AG04449 (cell line): ENCODE measurements around the gene DUSP9.

ENCODE experiments used
- CTCF ChIA-PET: fragments of 350-600 bp; formaldehyde crosslinking; extraction: SDS; loops from one replicate; lab custom pipeline; 2021; ENCODE audit warnings: antibody characterized with exemption; lab: Yijun Ruan, JAX
- POLR2A ChIA-PET: fragments of 400-600, 350-600 bp; formaldehyde crosslinking; extraction: SDS; loops from one replicate; lab custom pipeline; 2020; ENCODE audit warnings: antibody characterized with exemption, inconsistent platforms; lab: Yijun Ruan, JAX
- DNase-seq: peaks from one replicate; pipeline ENCODE4 v3.0.0-alpha.2; 2010; ENCODE audit warnings: low read depth, low spot score
- H3K4me3 ChIP-seq: 2 replicates; pipeline ENCODE4 v1.5.1; 2011; ENCODE audit warnings: low read depth, mild to moderate bottlenecking, control low read depth, low read length
- TF ChIP-seq, protein P1 (sequence below): IDR thresholded peaks from one replicate; pipeline ENCODE4 v1.5.1; 2011; ENCODE audit warnings: mild to moderate bottlenecking, moderate library complexity, low read length, control low read depth, inconsistent platforms; ENCODE audit not compliant: insufficient read depth; ENCODE audit errors: missing control alignments

The DUSP9 gene

GRCh38 chrX:153644356-153645125 lies 2.5 kb upstream of the DUSP9 start:
- POLR2A ChIA-PET, result no interaction called here
- H3K4me3 ChIP-seq, result no peak overlapping the region
- DNase-seq, result no peak

DNA sequence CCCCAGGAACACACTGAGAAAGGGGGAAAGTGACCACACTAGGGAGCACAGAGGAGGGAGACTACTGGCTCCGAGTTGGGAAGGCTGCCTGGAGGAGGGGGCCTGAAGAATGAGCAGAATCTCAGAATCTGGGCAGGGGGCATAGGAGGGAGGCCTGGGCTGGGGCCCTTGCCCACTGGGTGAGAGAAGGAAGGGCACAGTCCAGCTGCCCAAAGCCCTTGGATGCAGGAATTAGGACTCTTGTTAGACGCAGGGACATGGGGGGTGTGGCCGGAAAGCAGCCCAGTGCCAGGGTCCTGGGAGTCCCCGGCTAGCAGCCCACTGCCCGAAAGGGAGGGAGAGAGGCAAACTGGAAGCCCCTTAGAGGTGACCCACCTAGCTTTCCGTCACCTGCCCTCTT lies 1.9 kb upstream of the DUSP9 start:
- no peak for DNase-seq
- POLR2A ChIA-PET, result no interaction called here
- CTCF ChIA-PET, result interaction anchor here (3.2 kb wide), 1 partner anchor 106 kb away, joined by 12 read pairs; no protein-coding TSS in a partner anchor
- H3K4me3 ChIP-seq, result no peak overlapping the region
- TF ChIP-seq, protein P1, sequence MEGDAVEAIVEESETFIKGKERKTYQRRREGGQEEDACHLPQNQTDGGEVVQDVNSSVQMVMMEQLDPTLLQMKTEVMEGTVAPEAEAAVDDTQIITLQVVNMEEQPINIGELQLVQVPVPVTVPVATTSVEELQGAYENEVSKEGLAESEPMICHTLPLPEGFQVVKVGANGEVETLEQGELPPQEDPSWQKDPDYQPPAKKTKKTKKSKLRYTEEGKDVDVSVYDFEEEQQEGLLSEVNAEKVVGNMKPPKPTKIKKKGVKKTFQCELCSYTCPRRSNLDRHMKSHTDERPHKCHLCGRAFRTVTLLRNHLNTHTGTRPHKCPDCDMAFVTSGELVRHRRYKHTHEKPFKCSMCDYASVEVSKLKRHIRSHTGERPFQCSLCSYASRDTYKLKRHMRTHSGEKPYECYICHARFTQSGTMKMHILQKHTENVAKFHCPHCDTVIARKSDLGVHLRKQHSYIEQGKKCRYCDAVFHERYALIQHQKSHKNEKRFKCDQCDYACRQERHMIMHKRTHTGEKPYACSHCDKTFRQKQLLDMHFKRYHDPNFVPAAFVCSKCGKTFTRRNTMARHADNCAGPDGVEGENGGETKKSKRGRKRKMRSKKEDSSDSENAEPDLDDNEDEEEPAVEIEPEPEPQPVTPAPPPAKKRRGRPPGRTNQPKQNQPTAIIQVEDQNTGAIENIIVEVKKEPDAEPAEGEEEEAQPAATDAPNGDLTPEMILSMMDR, result no peak

More at GRCh38 chrX:153644356-153645125, 2.5 kb upstream of the DUSP9 start:
- TF ChIP-seq, protein P1, result no peak
- CTCF ChIA-PET, result interaction anchor here (0.6 to 3.2 kb wide), 4 partner anchors 14 to 105 kb away, joined by 3 to 12 read pairs (median 3); no protein-coding TSS in a partner anchor

- POLR2A ChIA-PET, result no interaction called here
These were observed 998 bp upstream of the DUSP9 start for GRCh38 chrX:153645921-153646488.

GRCh38 chrX:153647461-153648357 lies 706 bp downstream of the DUSP9 start:
- ChIA-PET CTCF (interaction anchor here (0.9 to 1.5 kb wide), 4 partner anchors 9 to 20 kb away, joined by 3 to 5 read pairs (median 4); no protein-coding TSS in a partner anchor), POLR2A (no interaction called here)
- DNase-seq, result no peak
- TF ChIP-seq, protein P1, result no peak
- H3K4me3 ChIP-seq, result no peak overlapping the region

More at GRCh38 chrX:153645921-153646488, 998 bp upstream of the DUSP9 start:
- TF ChIP-seq, protein P1, result no peak
- H3K4me3 ChIP-seq, result no peak overlapping the region
- DNase-seq, result no peak
- CTCF ChIA-PET, result interaction anchor here (0.7 to 3.2 kb wide), 4 partner anchors 10 to 106 kb away, joined by 3 to 12 read pairs (median 4); no protein-coding TSS in a partner anchor

GRCh38 chrX:153648358-153649177 lies 1.6 kb downstream of the DUSP9 start:
- TF ChIP-seq, protein P1, result no peak
- H3K4me3 ChIP-seq, result no peak overlapping the region
- POLR2A ChIA-PET, result no interaction called here
- CTCF ChIA-PET, result interaction anchor here (0.7 to 1.8 kb wide), 6 partner anchors 8 to 108 kb away, joined by 3 to 5 read pairs (median 4); no protein-coding TSS in a partner anchor
- no peak for DNase-seq
